Aorta (tissue), 5 donors: ENCODE results near the gene LPIN3. TPM values are rescaled to one million over a fixed set of nuclear protein-coding genes. Genes with fewer than 3 reads are reported as not detected.

Experiments
- ATAC-seq: fragments of 200-7000 bp; cut with Tn5 transposase; one replicate; pipeline ENCODE4 v1.9.1; 2022; ENCODE audit warnings: moderate library complexity; ENCODE audit not compliant: low FRiP score
- DNase-seq, 2 donors: peaks; one replicate each; pipeline ENCODE4 v3.0.0-alpha.2; 2020
- H3K27ac ChIP-seq, 2 donors: one replicate each; pipeline ENCODE4 v1.5.1; 2013; ENCODE audit warnings: low read length in 2 of 2, mild to moderate bottlenecking in 2 of 2, moderate library complexity in 2 of 2, control low read depth in 1 of 2, inconsistent platforms in 1 of 2, low read depth in 1 of 2
- H3K27me3 ChIP-seq, 2 donors: one replicate each; pipeline ENCODE4 v1.6.1; 2013; ENCODE audit warnings: control low read depth in 1 of 2, low read length in 1 of 2, mild to moderate bottlenecking in 1 of 2, moderate library complexity in 1 of 2; ENCODE audit not compliant: insufficient read depth in 2 of 2, control insufficient read depth in 1 of 2
- H3K36me3 ChIP-seq, 2 donors: one replicate each; pipeline ENCODE4 v1.6.1; 2013; ENCODE audit warnings: control low read depth in 1 of 2, low read length in 1 of 2, mild to moderate bottlenecking in 1 of 2; ENCODE audit not compliant: insufficient read depth in 2 of 2, control insufficient read depth in 1 of 2
- H3K4me1 ChIP-seq, 2 donors: one replicate each; pipeline ENCODE4 v1.6.1; 2013; ENCODE audit warnings: low read length in 2 of 2, control low read depth in 1 of 2, mild to moderate bottlenecking in 1 of 2, moderate library complexity in 1 of 2; ENCODE audit not compliant: insufficient read depth in 2 of 2, control insufficient read depth in 1 of 2
- H3K4me3 ChIP-seq, 2 donors: one replicate each; pipeline ENCODE4 v1.5.1; 2013; ENCODE audit warnings: low read length in 2 of 2, control low read depth in 1 of 2, mild to moderate bottlenecking in 1 of 2
- H3K9me3 ChIP-seq: one replicate; pipeline ENCODE4 v1.6.1; 2013; ENCODE audit warnings: mild to moderate bottlenecking, low read length; ENCODE audit not compliant: control insufficient read depth
- WGBS, 2 donors: extraction: QIAGEN DNeasy Blood & Tissue Kit; methylation state at CpG; one replicate each; pipeline ENCODE4 v1.1.7; 2013; 5-methylcytosine and 5-hydroxymethylcytosine counted together
- intact Hi-C, 2 donors: fragments of 100-400 bp; cut with DNase I; formaldehyde crosslinking; loops; one replicate each; pipeline versions ENCODE4 v1.14.2 to v1.15.0; 2022
- polyA plus RNA-seq, 2 donors: library from polyadenylated mRNA; stranded (reverse); fragments of 200-250 nt; gene quantifications; one replicate each; pipeline ENCODE4 v1.2.3, GENCODE V29; 2013
- total RNA-seq, 2 donors: library from RNA; stranded (reverse); fragmentation: NEBNext Ultra II Directional; extraction: Animal tissue kit (Norgen Biotek cat#: 25700); gene quantifications; one replicate each; pipeline ENCODE4 v1.2.1, GENCODE V29; 2021
- donor health status: healthy with polysubstance abuse.
- donor health status: Bipolar disorder and iron deficiency.
- donor health status: DM: no; HTN: no; CAD: no.
- donor health status: DM: no; HTN: no; CAD: no.
- donor health status: DM: yes; HTN: yes; CAD: no.

Gene LPIN3
- total and polyA plus RNA-seq, 4 donors = 17.3 to 37.0 (median 22.0) TPM

DNA sequence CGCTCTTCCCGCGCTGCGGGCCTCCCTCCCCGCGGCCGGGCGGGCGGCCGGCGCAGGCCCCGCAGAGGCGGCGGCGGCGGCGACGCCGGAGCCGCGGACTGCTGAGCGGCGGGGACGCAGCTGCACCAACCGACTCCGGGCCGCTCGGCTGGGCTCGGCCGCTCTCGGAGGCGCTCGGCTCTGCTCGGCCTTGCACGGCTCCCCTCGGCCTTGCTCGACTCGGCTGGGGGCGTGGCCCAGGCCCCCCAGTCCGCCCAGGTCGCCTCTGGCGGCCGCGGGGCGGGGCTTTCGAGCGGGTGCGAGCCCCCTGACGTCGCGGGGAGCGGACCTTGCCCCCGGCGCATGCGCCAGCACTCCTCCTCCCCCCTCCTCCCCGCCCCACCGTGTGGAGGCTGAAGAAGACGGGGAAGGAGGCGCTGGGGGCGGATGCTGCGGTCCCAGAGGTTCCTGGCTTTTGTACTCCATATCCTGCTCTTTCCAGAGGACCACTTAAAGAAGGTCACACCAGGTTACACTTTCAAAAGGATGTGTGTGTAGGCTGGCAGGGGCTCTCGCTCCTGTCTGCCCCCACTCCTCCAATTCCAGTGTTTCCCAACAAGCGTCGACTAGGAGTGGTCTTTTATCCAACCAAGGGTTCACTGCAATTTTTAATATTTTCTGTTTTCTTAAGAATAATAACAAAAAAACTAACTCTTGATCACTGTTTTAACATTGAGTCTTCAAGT is 22.9 kb upstream of the LPIN3 start, which contains the start of gene ZHX3:
TSS of gene ZHX3 (minus strand) at position 186 of the 725 bp plus-strand sequence. CDS start 112,815 bp downstream, outside the sequence.
- peak within 1 kb of the TSS; percentile 83 to 96 for H3K4me3 ChIP-seq
- 0 to 1% methylated on average over 25 to 64 of the region's 64 CpGs for WGBS, 2 donors
- ATAC-seq (peak; percentile 98), DNase-seq (peak; percentile 98 to 99)
- peaks cover 3% of the 10 kb centered on the region in 2 donors for H3K4me1 ChIP-seq
- intact Hi-C loops = loop anchor here (2.0 to 5.0 kb wide), 4 partner anchors 23 to 140 kb away; partner anchors contain the start of gene LPIN3 (in 1 of the 2)
- no peaks in the 10 kb centered on the region for H3K27me3 ChIP-seq
- no peaks in the 10 kb centered on the region for H3K9me3 ChIP-seq
- H3K27ac ChIP-seq = peak within 1 kb of the TSS; percentile 53 to 99
- no peaks in the 10 kb centered on the region for H3K36me3 ChIP-seq

DNA sequence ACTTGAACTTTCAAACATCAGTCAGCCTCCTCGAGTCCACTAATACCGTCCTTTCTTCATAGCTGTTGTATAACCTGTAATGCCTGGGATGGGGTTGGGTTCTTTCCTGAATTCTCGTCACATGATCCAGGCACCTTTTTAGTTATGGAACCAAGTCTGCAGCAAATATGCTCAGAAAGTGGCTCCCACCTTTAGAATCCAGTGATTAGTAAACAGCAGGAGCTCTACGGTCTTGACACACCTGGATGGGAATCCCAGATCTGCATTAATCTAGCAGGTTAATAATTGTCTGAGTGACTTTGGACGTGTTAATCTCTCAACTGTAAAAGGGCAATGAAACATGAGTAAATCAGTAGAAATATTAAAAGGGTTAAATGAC is 22.4 kb upstream of the LPIN3 start:
- intact Hi-C loops = loop anchor here in 1 of 2 donors (5.0 kb wide), 2 partner anchors 71 to 141 kb away; no protein-coding TSS in a partner anchor
- ATAC-seq = no peak
- 53 to 54% methylated on average over 5 of the region's 5 CpGs for WGBS, 2 donors
- Histone ChIP-seq H3K27me3 (no peaks in the 10 kb centered on the region), H3K36me3 (no peaks in the 10 kb centered on the region), H3K4me3 (no peak overlapping the region), H3K4me1 (peaks cover 3% of the 10 kb centered on the region in 2 donors), H3K27ac (no peak overlapping the region), H3K9me3 (no peaks in the 10 kb centered on the region)
- no peak for DNase-seq

DNA sequence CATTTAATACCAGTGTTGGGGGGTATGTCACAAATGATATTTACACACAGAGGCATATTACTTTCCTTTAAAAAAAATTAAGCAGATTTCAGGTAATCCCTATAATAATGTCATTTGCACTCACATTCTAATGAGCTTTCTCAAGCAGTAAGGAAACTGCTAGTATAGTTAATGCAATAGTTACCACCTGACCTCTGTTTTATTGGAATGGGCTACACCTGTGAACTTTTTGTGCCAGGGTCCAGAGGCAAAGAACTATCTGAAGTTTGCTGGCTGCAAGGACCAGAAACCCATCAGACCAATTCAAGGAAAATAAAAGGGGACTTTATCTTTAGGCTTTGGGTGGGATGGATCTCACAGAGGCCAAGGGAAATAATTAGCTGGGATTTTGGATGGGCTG is 20.2 kb upstream of the LPIN3 start:
- intact Hi-C loops = no loop called here
- H3K27ac ChIP-seq = no peak overlapping the region
- H3K27me3 ChIP-seq = no peaks in the 10 kb centered on the region
- ATAC-seq (no peak), DNase-seq (no peak)
- H3K4me3 ChIP-seq = no peak overlapping the region
- H3K36me3 ChIP-seq = no peaks in the 10 kb centered on the region
- peaks cover 3% of the 10 kb centered on the region in 2 donors for H3K4me1 ChIP-seq
- no peaks in the 10 kb centered on the region for H3K9me3 ChIP-seq

DNA sequence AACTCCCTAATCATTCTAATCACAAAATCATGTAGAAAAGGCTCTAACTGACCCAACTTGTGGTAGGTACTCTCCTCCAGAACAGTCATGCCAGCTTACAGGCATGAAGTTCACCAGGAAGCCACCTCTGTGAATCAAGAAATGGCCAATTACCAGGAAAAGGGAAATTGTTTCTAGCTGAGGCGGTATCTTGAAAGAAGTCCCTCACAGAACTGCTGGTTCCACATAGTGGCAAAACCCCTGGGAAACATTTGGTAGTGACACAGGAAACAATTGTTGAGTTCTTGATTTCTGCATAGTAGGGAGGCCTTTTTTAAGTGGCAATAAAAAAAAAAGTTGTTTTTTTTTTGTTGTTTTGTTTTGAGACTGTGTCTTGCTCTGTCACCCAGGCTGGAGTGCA is 19.6 kb upstream of the LPIN3 start:
- Histone ChIP-seq H3K27me3 (no peaks in the 10 kb centered on the region), H3K36me3 (no peaks in the 10 kb centered on the region), H3K27ac (no peak overlapping the region), H3K4me1 (peaks cover 2% of the 10 kb centered on the region in 2 donors), H3K9me3 (no peaks in the 10 kb centered on the region), H3K4me3 (no peak overlapping the region)
- no peak for DNase-seq
- ATAC-seq = no peak
- 94 to 97% methylated on average over 1 of the region's 1 CpG for WGBS, 2 donors
- intact Hi-C loops = no loop called here

DNA sequence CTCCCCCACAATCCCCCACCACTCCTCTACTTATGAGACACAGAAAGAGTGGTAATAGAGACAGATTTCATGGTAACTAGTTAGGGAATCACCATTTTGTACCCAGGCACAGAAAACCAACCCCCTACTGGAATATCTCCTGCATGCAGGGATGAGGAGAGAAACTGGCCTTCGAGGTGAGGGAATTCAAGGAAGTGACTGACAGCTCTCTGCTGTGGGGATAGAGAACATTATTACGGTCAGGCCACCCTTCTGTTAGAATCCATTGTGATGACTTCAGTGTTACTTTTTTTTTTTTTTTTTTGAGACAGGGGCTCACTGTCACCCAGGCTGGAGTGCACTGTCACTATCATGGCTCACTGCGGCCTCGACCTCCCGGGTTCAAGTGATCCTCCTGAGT is 13.4 kb upstream of the LPIN3 start:
- no peaks in the 10 kb centered on the region for H3K4me1 ChIP-seq
- DNase-seq (no peak), ATAC-seq (no peak)
- 84 to 86% methylated on average over 5 of the region's 5 CpGs for WGBS, 2 donors
- no peaks in the 10 kb centered on the region for H3K9me3 ChIP-seq
- no peak overlapping the region for H3K27ac ChIP-seq
- H3K4me3 ChIP-seq = no peak overlapping the region
- no peaks in the 10 kb centered on the region for H3K27me3 ChIP-seq
- intact Hi-C loops = no loop called here
- no peaks in the 10 kb centered on the region for H3K36me3 ChIP-seq

DNA sequence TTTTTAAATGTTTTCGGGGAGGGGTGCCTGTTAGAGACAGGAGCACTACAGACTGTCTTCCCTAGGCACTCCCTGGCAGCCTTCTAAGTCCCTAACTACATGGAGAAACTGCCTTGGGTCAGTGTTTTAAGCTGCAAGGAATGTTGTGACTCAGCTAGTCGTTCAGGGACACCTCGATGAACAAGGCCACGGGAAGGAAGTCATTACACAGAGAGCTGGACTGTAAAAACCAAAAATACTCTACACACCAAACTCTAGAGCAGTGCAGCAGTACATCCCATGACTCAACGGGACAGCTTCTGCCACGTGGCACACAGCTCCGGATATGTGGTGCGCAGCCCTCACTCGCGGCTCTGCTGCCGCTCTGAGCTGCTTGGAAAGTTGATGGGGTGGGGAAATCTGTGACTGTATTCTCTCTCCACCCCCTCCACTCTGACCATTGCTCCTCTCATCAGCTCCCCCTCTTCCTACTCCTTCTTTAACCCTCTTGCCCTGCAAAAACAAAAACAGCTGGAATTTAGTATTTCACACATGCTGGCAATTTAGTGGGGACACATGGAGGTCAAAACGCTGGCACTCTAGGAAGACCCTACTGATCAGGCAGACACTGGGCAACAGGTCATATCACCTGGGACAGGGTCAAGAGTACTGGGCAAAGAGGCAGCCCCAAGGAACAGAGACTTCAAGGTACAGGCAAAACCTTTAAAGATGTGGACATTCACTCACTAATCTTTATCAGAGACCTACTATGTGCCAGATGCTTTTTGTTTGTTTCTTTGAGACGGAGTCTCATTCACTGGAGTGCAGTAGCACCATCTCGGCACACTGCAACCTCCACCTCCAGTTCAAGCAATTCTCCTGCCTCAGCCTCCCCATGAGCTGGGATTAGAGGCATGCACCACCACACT is 10.9 kb upstream of the LPIN3 start:
- Histone ChIP-seq H3K27ac (peak overlapping the region; percentile 94 to 95), H3K4me1 (no peaks in the 10 kb centered on the region), H3K27me3 (no peaks in the 10 kb centered on the region), H3K36me3 (no peaks in the 10 kb centered on the region), H3K4me3 (no peak overlapping the region), H3K9me3 (no peaks in the 10 kb centered on the region)
- DNase-seq (peak; percentile 93 to 95), ATAC-seq (peak; percentile 97)
- intact Hi-C loops = no loop called here
- 16% methylated on average over 14 of the region's 14 CpGs for WGBS, 2 donors

DNA sequence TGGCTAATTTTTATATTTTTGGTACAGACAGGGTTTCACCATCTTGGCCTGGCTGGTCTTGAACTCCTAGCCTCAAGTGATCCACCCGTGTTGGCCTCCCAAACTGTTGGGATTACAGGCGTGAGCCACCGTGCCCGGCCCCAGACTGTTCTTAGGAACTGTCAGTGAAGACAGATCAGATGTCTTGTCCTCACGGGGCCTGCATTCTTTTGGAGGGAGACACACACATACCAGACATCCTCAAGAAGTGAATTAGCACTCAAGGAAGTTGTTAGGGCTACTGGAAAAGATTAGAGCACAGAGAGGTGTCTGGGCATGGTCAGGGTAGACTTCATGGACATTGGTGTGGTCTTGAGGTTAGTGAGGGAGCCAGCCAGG is 10.3 kb upstream of the LPIN3 start:
- Histone ChIP-seq H3K27ac (peak overlapping the region in 1 of 2 donors; percentile 93), H3K36me3 (no peaks in the 10 kb centered on the region), H3K4me3 (no peak overlapping the region), H3K27me3 (no peaks in the 10 kb centered on the region), H3K9me3 (no peaks in the 10 kb centered on the region), H3K4me1 (no peaks in the 10 kb centered on the region)
- intact Hi-C loops = no loop called here
- no peak for ATAC-seq
- 81 to 92% methylated on average over 5 of the region's 5 CpGs for WGBS, 2 donors
- DNase-seq = no peak

DNA sequence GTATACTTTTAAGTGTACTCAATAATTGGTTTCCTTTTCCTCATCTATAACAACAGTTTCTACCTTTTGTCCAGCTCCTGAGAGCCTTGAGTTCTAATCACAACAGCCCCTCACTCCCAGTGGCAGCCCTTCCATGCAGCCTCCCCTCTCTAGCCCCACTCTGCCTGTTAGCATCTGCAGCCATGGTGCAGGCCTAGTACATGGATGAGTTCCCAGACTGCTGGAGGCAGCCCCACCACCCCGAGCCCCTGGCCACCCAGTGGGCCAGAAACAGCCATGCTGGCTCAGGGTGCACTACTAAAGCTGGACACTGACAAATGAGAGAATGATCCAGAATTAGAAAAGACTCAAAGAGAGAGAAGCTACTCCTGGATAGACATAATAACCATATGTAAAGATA is 9.7 kb upstream of the LPIN3 start:
- Histone ChIP-seq H3K9me3 (no peaks in the 10 kb centered on the region), H3K4me3 (no peak overlapping the region), H3K27me3 (no peaks in the 10 kb centered on the region), H3K36me3 (no peaks in the 10 kb centered on the region), H3K27ac (no peak overlapping the region), H3K4me1 (no peaks in the 10 kb centered on the region)
- 67 to 70% methylated on average over 1 of the region's 1 CpG for WGBS, 2 donors
- DNase-seq (no peak), ATAC-seq (no peak)
- intact Hi-C loops = no loop called here
